ENCODE measurements around the gene ASIC2.

- TF ChIP-seq POLR2A (IDR thresholded peaks at IDR 0.05) (no peak), CTCF (IDR thresholded peaks at IDR 0.05) (no peak)
These were observed 1.9 kb upstream of the ASIC2 start for GRCh38 chr17:33294994-33295393.
